ENCODE data around the gene NUDT4B. TPM values are rescaled to one million over a fixed set of nuclear protein-coding genes. Genes with fewer than 3 reads are reported as not detected.
"Not testable (repeated sequence)": the region's sequence is repeated elsewhere in the genome, so short reads cannot be mapped to it uniquely, and the experiment has no call there.

Gene NUDT4B
- total RNA-seq, 1 experiment from 2014 or later, result 26.1 TPM

- not testable (repeated sequence) for DNase-seq (ENCODE audit: low spot score)
Observed at GRCh38 chr1:148735538-148735937, 13.0 kb upstream of the NUDT4B start.

- not testable (repeated sequence) for DNase-seq (ENCODE audit: low spot score)
Observed at GRCh38 chr1:148738667-148739066, 9.9 kb upstream of the NUDT4B start.

GRCh38 chr1:148743200-148743599 is 5.4 kb upstream of the NUDT4B start:
- DNase-seq (ENCODE audit: low spot score), result not testable (repeated sequence)

- DNase-seq (ENCODE audit: low spot score), result not testable (repeated sequence)
Observed at GRCh38 chr1:148743726-148744720, 4.6 kb upstream of the NUDT4B start.

- DNase-seq (ENCODE audit: low spot score), result not testable (repeated sequence)
Observed at GRCh38 chr1:148749335-148749681, 734 bp downstream of the NUDT4B start.

- DNase-seq (ENCODE audit: low spot score), result not testable (repeated sequence)
Observed at GRCh38 chr1:148756231-148756630, 7.7 kb downstream of the NUDT4B start.

- not testable (repeated sequence) for DNase-seq (ENCODE audit: low spot score)
Observed at GRCh38 chr1:148757446-148757845, 8.9 kb downstream of the NUDT4B start.

- DNase-seq (ENCODE audit: low spot score), result not testable (repeated sequence)
Observed at GRCh38 chr1:148758412-148758811, 9.8 kb downstream of the NUDT4B start.

- not testable (repeated sequence) for DNase-seq (ENCODE audit: low spot score)
Observed at GRCh38 chr1:148758925-148759324, 10.4 kb downstream of the NUDT4B start.

GRCh38 chr1:148759749-148760148 is 11.2 kb downstream of the NUDT4B start:
- DNase-seq (ENCODE audit: low spot score), result not testable (repeated sequence)

- DNase-seq (ENCODE audit: low spot score), result not testable (repeated sequence)
Observed at GRCh38 chr1:148760206-148760605, 11.6 kb downstream of the NUDT4B start.

- not testable (repeated sequence) for DNase-seq (ENCODE audit: low spot score)
Observed at GRCh38 chr1:148761360-148761759, 12.8 kb downstream of the NUDT4B start.

- not testable (repeated sequence) for DNase-seq (ENCODE audit: low spot score)
Observed at GRCh38 chr1:148765238-148766019, 16.9 kb downstream of the NUDT4B start.

GRCh38 chr1:148768541-148768940 is 20.0 kb downstream of the NUDT4B start:
- DNase-seq (ENCODE audit: low spot score), result not testable (repeated sequence)

GRCh38 chr1:148769495-148769894 is 20.9 kb downstream of the NUDT4B start:
- not testable (repeated sequence) for DNase-seq (ENCODE audit: low spot score)

GRCh38 chr1:148773690-148774089 is 25.1 kb downstream of the NUDT4B start:
- DNase-seq (ENCODE audit: low spot score), result not testable (repeated sequence)

GRCh38 chr1:148774102-148774501 is 25.5 kb downstream of the NUDT4B start:
- not testable (repeated sequence) for DNase-seq (ENCODE audit: low spot score)

- DNase-seq (ENCODE audit: low spot score), result not testable (repeated sequence)
Observed at GRCh38 chr1:148775263-148775662, 26.7 kb downstream of the NUDT4B start.

GRCh38 chr1:148777649-148778048 is 29.1 kb downstream of the NUDT4B start:
- not testable (repeated sequence) for DNase-seq (ENCODE audit: low spot score)

GRCh38 chr1:148780404-148780803 is 31.8 kb downstream of the NUDT4B start:
- not testable (repeated sequence) for DNase-seq (ENCODE audit: low spot score)

GRCh38 chr1:148791543-148792099 is 43.0 kb downstream of the NUDT4B start:
- DNase-seq (ENCODE audit: low spot score), result not testable (repeated sequence)
